Transverse colon (tissue), 3 donors: Measurements from ENCODE around the gene MCTP2.

Source experiments
- CTCF ChIP-seq, 5 experiments: fragments of 200-600 bp in 3 of 5; fragments of 450-650 bp in 2 of 5; sonication (generic) in 3 of 5; IDR thresholded peaks; 1 replicate in 2 of 5; 2 replicates in 3 of 5; pipeline ENCODE4 v1.5.1; 2016 to 2017; ENCODE audit warnings: antibody characterized with exemption in 5 of 5, inconsistent platforms in 3 of 5, mild to moderate bottlenecking in 2 of 5, moderate library complexity in 1 of 5
- EP300 ChIP-seq: sonication (generic); formaldehyde crosslinking; IDR thresholded peaks from one replicate; pipeline ENCODE4 v1.6.1; 2017; ENCODE audit warnings: antibody characterized with exemption, low read depth
- POLR2A ChIP-seq: fragments of 450-650 bp; IDR thresholded peaks from one replicate; pipeline ENCODE4 v1.6.1; 2016; ENCODE audit warnings: antibody characterized with exemption, mild to moderate bottlenecking, moderate library complexity

DNA sequence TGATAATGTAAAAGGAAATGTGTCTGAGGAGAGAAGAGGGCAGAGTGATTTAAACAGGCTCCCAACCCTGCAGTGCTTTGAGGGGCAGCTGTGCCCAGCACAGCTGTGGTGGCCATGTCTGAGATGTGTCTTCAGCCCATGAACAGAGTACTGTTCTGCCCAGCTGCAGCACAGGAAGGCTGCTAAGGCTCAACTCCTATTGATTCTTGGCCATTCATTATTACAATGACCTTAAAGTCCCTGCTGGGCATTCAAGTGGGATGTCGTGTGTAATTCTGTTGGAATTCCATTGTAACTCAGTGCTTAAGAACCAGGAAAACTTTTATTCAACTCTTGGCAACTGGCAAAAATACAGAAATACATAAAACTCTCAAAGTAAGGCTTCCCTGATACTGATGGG lies 229.3 kb downstream of the MCTP2 start:
- no peak for TF ChIP-seq CTCF (IDR thresholded peaks at IDR 0.05)
- no peak for TF ChIP-seq POLR2A
- no peak for TF ChIP-seq EP300
